ENCODE data around the gene SSH3. TPM values are rescaled to one million over a fixed set of nuclear protein-coding genes. Genes with fewer than 3 reads are reported as not detected.

SSH3 gene, protein sequence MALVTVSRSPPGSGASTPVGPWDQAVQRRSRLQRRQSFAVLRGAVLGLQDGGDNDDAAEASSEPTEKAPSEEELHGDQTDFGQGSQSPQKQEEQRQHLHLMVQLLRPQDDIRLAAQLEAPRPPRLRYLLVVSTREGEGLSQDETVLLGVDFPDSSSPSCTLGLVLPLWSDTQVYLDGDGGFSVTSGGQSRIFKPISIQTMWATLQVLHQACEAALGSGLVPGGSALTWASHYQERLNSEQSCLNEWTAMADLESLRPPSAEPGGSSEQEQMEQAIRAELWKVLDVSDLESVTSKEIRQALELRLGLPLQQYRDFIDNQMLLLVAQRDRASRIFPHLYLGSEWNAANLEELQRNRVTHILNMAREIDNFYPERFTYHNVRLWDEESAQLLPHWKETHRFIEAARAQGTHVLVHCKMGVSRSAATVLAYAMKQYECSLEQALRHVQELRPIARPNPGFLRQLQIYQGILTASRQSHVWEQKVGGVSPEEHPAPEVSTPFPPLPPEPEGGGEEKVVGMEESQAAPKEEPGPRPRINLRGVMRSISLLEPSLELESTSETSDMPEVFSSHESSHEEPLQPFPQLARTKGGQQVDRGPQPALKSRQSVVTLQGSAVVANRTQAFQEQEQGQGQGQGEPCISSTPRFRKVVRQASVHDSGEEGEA
- 10 to 100 TPM in 1 of 2 experiments, 1 to 10 TPM in 1; 8.4 to 10.6 TPM for total RNA-seq
- 3.5 TPM for polyA plus RNA-seq

DNA sequence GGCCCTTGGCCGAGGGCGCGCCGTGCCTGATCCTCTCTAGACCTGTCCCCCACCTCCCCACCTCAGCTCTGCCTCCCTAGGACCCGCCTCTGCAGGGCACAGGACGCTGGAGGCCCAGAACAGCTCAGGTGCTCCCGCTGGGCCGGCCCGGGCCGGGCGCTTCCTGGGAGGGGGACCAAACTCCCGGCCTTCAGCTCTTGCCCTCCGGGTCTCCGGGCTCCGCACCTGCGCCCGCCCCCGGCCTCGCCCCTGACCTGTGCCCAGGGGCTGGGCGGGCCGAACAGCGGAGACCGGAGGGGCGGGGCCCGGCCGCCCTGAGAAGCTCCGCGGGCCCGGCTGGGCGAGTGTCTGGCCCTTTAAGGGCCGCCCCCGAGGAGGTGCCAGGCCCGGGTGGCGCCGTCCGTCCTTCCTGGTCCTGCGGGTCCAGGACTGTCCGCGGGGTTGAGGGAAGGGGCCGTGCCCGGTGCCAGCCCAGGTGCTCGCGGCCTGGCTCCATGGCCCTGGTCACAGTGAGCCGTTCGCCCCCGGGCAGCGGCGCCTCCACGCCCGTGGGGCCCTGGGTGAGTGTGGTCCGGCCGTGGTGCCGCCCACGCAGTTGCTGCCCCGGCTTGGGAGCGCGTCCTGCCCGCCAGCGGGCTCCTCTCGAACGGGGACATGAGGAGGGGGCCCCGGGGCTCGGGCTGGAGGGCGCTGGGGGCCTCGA, at the start of gene SSH3:
Gene SSH3, plus strand, starts transcription at position 399 of the 703 bp plus-strand sequence. Its CDS starts 96 bp downstream, at position 495.
- H3K27ac Mint-ChIP-seq, result peak within 1 kb of the TSS in 7 of 8 donors; percentile 42 to 86 (median 74)
- ChIA-PET POLR2A (interaction anchor here (1.0 to 3.1 kb wide), 10 partner anchors 9 to 64 kb away, joined by 3 to 22 read pairs (median 7); partner anchors contain the start of gene ANKRD13D), CTCF (interaction anchor here (0.8 to 2.3 kb wide), 13 partner anchors 10 to 79 kb away, joined by 3 to 12 read pairs (median 6); partner anchors contain the start of genes ANKRD13D and GRK2)
- Histone ChIP-seq H3K9me3 (ENCODE audit: low read length) (no peaks in the 10 kb centered on the region), H3K36me3 (ENCODE audit: insufficient read depth, low read length) (peaks cover 12% of the 10 kb centered on the region), H3K27ac (ENCODE audit: low read depth, low read length) (no peak within 1 kb of the TSS), H3K4me3 (ENCODE audit: low read length) (peak within 1 kb of the TSS; percentile 45), H3K27me3 (ENCODE audit: insufficient read depth, low read length, poor library complexity, severe bottlenecking) (no peaks in the 10 kb centered on the region), H3K4me1 (ENCODE audit: insufficient read depth, low read length) (peaks cover 14% of the 10 kb centered on the region)
- H3K4me1 Mint-ChIP-seq, result peaks cover 10 to 30% (median 11%) of the 10 kb centered on the region in 3 donors
- H3K4me3 Mint-ChIP-seq, result peak within 1 kb of the TSS; percentile 61 to 86 (median 68)
- H3K36me3 Mint-ChIP-seq, result peaks cover 4 to 37% (median 5%) of the 10 kb centered on the region in 3 donors
- peak in 4 of 5 donors; percentile 24 to 67 (median 43) for DNase-seq
- no peaks in the 10 kb centered on the region for H3K27me3 Mint-ChIP-seq
- no peaks in the 10 kb centered on the region for H3K9me3 Mint-ChIP-seq

DNA sequence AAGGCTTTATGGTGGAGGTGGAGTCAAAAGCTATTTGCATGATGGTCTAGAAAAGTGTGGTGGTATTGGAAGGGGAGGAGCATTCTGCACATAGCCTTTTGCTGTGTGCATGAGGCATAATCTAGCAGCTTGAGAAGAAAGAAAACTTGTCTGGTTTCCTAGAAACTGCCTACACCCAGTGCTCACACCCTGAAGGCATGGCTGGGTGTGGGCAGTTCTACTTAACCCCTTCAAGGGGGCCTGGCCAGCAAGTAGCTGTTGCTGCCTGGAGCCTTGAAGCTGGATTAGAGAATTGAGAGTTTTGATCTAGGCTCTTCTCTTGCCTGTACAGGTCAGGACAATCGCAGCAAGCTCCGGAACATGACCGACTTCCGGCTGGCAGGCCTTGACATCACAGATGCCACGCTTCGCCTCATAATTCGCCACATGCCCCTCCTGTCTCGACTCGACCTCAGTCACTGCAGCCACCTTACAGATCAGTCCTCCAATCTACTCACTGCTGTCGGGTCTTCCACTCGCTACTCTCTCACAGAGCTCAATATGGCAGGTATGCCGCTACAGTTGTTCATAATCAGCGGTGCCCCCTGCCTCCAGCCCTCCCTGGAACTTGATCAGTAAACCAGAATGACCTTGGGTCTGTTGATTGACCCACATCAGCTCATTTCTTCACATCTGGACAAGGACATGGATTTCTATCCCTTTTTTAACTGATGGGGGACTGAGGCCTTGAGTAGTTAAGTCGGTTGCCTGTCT, 49.3 kb upstream of the SSH3 start:
- H3K27ac ChIP-seq (ENCODE audit: low read depth, low read length), result no peak overlapping the region
- H3K4me3 ChIP-seq (ENCODE audit: low read length), result no peak overlapping the region
- Mint-ChIP-seq H3K27ac (peak overlapping the region in 6 of 8 donors; percentile 11 to 90 (median 64)), H3K4me3 (no peak overlapping the region), H3K36me3 (peaks cover 14 to 83% (median 28%) of the 10 kb centered on the region in 3 donors), H3K4me1 (peaks cover 15 to 59% (median 29%) of the 10 kb centered on the region in 3 donors), H3K9me3 (no peaks in the 10 kb centered on the region), H3K27me3 (peaks cover 0 to 4% of the 10 kb centered on the region in 2 donors)
- no peaks in the 10 kb centered on the region for H3K27me3 ChIP-seq (ENCODE audit: insufficient read depth, low read length, poor library complexity, severe bottlenecking)
- no peak for DNase-seq
- ChIA-PET CTCF (interaction anchor here (1.6 to 2.7 kb wide), 5 partner anchors 9 to 128 kb away, joined by 4 to 24 read pairs (median 8); partner anchors contain the start of gene POLD4), POLR2A (interaction anchor here (0.7 to 3.0 kb wide), 3 partner anchors 14 to 24 kb away, joined by 4 to 15 read pairs (median 4); no protein-coding TSS in a partner anchor)
- no peaks in the 10 kb centered on the region for H3K9me3 ChIP-seq (ENCODE audit: low read length)
- peaks cover 69% of the 10 kb centered on the region for H3K36me3 ChIP-seq (ENCODE audit: insufficient read depth, low read length)
- H3K4me1 ChIP-seq (ENCODE audit: insufficient read depth, low read length), result peaks cover 20% of the 10 kb centered on the region

DNA sequence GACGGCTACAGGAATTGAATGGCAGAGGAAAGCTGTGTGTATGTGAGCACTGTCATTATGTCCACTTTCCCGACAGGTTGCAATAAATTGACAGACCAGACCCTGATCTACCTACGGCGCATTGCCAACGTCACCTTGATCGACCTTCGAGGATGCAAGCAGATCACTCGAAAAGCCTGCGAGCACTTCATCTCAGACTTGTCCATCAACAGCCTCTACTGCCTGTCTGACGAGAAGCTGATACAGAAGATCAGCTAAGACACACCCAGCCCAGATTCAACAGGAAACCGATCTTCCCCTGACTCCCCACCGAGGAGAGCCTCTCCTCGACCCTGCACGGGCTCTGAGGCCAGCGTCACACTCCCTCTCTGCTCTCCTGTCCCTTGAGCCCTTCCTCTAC, 48.5 kb upstream of the SSH3 start:
- H3K27ac ChIP-seq (ENCODE audit: low read depth, low read length), result no peak overlapping the region
- peak overlapping the region in 3 of 8 donors; percentile 61 to 90 (median 67) for H3K27ac Mint-ChIP-seq
- H3K4me1 Mint-ChIP-seq, result peaks cover 18 to 56% (median 32%) of the 10 kb centered on the region in 3 donors
- no peaks in the 10 kb centered on the region for H3K9me3 Mint-ChIP-seq
- no peaks in the 10 kb centered on the region for H3K9me3 ChIP-seq (ENCODE audit: low read length)
- H3K36me3 Mint-ChIP-seq, result peaks cover 14 to 76% (median 24%) of the 10 kb centered on the region in 3 donors
- H3K27me3 Mint-ChIP-seq, result peaks cover 0 to 4% of the 10 kb centered on the region in 2 donors
- CTCF ChIA-PET, result interaction anchor here (2.2 to 2.7 kb wide), 2 partner anchors 8 to 63 kb away, joined by 8 to 24 read pairs; no protein-coding TSS in a partner anchor
- H3K36me3 ChIP-seq (ENCODE audit: insufficient read depth, low read length), result peaks cover 62% of the 10 kb centered on the region
- peak in 1 of 5 donors; percentile 19 for DNase-seq
- H3K4me3 Mint-ChIP-seq, result peak overlapping the region in 1 of 7 donors; percentile 16
- H3K4me3 ChIP-seq (ENCODE audit: low read length), result no peak overlapping the region
- POLR2A ChIA-PET, result interaction anchor here (3.0 kb wide), 1 partner anchor 14 kb away, joined by 15 read pairs; no protein-coding TSS in a partner anchor
- no peaks in the 10 kb centered on the region for H3K27me3 ChIP-seq (ENCODE audit: insufficient read depth, low read length, poor library complexity, severe bottlenecking)
- H3K4me1 ChIP-seq (ENCODE audit: insufficient read depth, low read length), result peaks cover 20% of the 10 kb centered on the region

DNA sequence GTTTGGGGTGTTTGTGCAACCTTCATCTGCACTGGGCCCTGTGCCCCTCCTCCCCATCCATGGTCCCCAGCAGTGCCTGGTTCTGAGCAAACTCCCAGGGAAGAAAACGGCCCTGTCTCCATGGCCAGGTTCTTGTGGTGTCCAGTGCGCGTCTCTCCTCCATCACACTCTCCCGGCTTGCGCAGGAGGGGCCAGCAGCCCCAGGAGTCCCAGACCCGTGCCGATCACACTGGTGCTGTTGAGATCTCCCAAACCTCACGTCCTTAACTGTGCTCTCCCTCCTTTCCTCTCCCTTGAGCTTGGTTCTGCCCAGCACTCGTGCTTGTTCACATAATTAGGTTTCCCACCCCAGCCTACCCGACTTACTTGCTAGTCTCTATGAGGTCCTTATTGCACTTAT, 48.0 kb upstream of the SSH3 start:
- Histone ChIP-seq H3K27ac (ENCODE audit: low read depth, low read length) (no peak overlapping the region), H3K27me3 (ENCODE audit: insufficient read depth, low read length, poor library complexity, severe bottlenecking) (no peaks in the 10 kb centered on the region), H3K4me1 (ENCODE audit: insufficient read depth, low read length) (peaks cover 20% of the 10 kb centered on the region), H3K4me3 (ENCODE audit: low read length) (no peak overlapping the region), H3K36me3 (ENCODE audit: insufficient read depth, low read length) (peaks cover 56% of the 10 kb centered on the region), H3K9me3 (ENCODE audit: low read length) (no peaks in the 10 kb centered on the region)
- Mint-ChIP-seq H3K36me3 (peaks cover 14 to 70% (median 23%) of the 10 kb centered on the region in 3 donors), H3K27me3 (peaks cover 0 to 4% of the 10 kb centered on the region in 2 donors), H3K9me3 (no peaks in the 10 kb centered on the region), H3K4me1 (peaks cover 19 to 56% (median 32%) of the 10 kb centered on the region in 3 donors), H3K27ac (peak overlapping the region in 5 of 8 donors; percentile 51 to 86 (median 67)), H3K4me3 (no peak overlapping the region)
- CTCF ChIA-PET, result interaction anchor here (1.7 kb wide), 1 partner anchor 9 kb away, joined by 4 read pairs; no protein-coding TSS in a partner anchor
- peak in 1 of 5 donors; percentile 42 for DNase-seq
- POLR2A ChIA-PET, result interaction anchor here (1.1 kb wide), 1 partner anchor 16 kb away, joined by 3 read pairs; no protein-coding TSS in a partner anchor

DNA sequence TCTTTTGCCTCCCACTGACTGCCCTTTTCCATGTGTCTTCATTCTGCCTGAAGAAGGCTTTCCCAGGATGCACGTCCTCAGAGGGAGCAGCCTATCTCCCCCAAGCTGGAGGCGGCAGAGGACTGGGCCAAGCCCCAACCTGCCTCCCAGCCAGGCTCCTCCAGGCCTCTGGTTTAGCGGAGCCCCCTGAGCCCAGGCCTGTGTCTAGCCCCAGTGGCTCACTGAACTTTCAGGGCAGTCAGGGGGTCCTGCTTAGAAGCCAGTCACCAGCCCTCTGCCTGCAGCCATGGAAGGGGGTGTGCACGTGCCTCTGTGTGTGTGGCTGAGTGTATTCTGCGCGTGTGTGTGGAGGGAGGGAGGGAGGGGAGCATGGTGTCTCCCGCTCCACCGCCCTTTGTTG, 47.5 kb upstream of the SSH3 start:
- peak overlapping the region in 5 of 8 donors; percentile 51 to 86 (median 67) for H3K27ac Mint-ChIP-seq
- DNase-seq, result peak in 1 of 5 donors; percentile 32
- Histone ChIP-seq H3K9me3 (ENCODE audit: low read length) (no peaks in the 10 kb centered on the region), H3K4me1 (ENCODE audit: insufficient read depth, low read length) (peaks cover 20% of the 10 kb centered on the region), H3K36me3 (ENCODE audit: insufficient read depth, low read length) (peaks cover 51% of the 10 kb centered on the region), H3K4me3 (ENCODE audit: low read length) (no peak overlapping the region), H3K27me3 (ENCODE audit: insufficient read depth, low read length, poor library complexity, severe bottlenecking) (no peaks in the 10 kb centered on the region), H3K27ac (ENCODE audit: low read depth, low read length) (no peak overlapping the region)
- no peaks in the 10 kb centered on the region for H3K9me3 Mint-ChIP-seq
- peaks cover 0 to 4% of the 10 kb centered on the region in 2 donors for H3K27me3 Mint-ChIP-seq
- H3K36me3 Mint-ChIP-seq, result peaks cover 14 to 65% (median 19%) of the 10 kb centered on the region in 3 donors
- H3K4me1 Mint-ChIP-seq, result peaks cover 20 to 56% (median 32%) of the 10 kb centered on the region in 3 donors
- POLR2A ChIA-PET, result interaction anchor here (1.1 kb wide), 1 partner anchor 16 kb away, joined by 3 read pairs; no protein-coding TSS in a partner anchor
- CTCF ChIA-PET, result interaction anchor here (1.7 kb wide), 1 partner anchor 9 kb away, joined by 4 read pairs; no protein-coding TSS in a partner anchor
- H3K4me3 Mint-ChIP-seq, result no peak overlapping the region

DNA sequence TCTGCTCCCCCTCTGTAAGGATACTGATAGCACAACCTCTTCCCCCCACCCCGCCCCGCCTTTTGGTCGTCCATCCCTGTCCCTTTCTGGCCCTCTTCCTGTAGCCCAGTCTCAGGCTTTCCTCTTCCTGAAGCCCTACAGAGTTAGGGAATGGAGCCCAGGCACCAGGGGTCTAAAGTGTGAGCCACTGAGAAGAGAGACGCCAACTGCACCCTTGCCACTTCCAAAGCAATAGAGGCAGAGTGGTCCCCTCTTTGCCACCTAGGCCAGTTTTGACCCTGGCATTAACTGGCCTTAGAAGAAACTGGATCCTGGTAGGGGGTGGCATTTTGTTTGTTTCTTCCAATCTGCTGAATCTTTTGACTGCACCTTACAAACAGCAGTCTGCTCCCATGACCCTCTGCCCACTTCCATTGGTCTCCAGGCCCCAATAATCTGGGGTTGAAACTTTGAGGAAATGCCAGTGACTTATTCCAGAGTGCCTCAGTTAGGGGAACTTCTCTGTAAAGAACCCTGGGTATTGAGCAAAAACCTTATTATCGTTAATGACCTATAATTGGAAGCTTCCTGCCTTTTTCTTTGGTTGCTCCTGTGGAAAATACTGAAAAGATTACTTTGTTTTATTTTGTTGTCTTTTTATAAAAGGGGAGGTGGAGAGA, 46.7 kb upstream of the SSH3 start:
- Mint-ChIP-seq H3K36me3 (peaks cover 14 to 58% (median 17%) of the 10 kb centered on the region in 3 donors), H3K4me1 (peaks cover 23 to 54% (median 25%) of the 10 kb centered on the region in 3 donors), H3K9me3 (no peaks in the 10 kb centered on the region), H3K27ac (peak overlapping the region in 5 of 8 donors; percentile 6 to 60 (median 52)), H3K27me3 (peaks cover 0 to 4% of the 10 kb centered on the region in 2 donors), H3K4me3 (peak overlapping the region in 1 of 7 donors; percentile 56)
- H3K9me3 ChIP-seq (ENCODE audit: low read length), result no peaks in the 10 kb centered on the region
- no peak overlapping the region for H3K27ac ChIP-seq (ENCODE audit: low read depth, low read length)
- no peaks in the 10 kb centered on the region for H3K27me3 ChIP-seq (ENCODE audit: insufficient read depth, low read length, poor library complexity, severe bottlenecking)
- peaks cover 44% of the 10 kb centered on the region for H3K36me3 ChIP-seq (ENCODE audit: insufficient read depth, low read length)
- ChIA-PET CTCF (interaction anchor here (1.7 kb wide), 1 partner anchor 10 kb away, joined by 4 read pairs; no protein-coding TSS in a partner anchor), POLR2A (interaction anchor here (0.6 to 1.1 kb wide), 2 partner anchors 17 to 930 kb away, joined by 3 to 4 read pairs; no protein-coding TSS in a partner anchor)
- H3K4me1 ChIP-seq (ENCODE audit: insufficient read depth, low read length), result peaks cover 23% of the 10 kb centered on the region
- peak in 1 of 5 donors; percentile 14 for DNase-seq
- no peak overlapping the region for H3K4me3 ChIP-seq (ENCODE audit: low read length)

Measured in CD8-positive, alpha-beta memory T cell (primary cell).